H1 (cell line): ENCODE measurements around the gene ADARB2. TPM values are rescaled to one million over a fixed set of nuclear protein-coding genes. Genes with fewer than 3 reads are reported as not detected.

Experiments used
- CTCF ChIA-PET: fragments of 300-600 bp; sonication (Branson Sonifier 250); formaldehyde crosslinking; loops from one replicate; lab custom pipeline; 2021; ENCODE audit not compliant: partially characterized antibody; lab: Charles Lee
- POLR2A ChIA-PET: fragments of 300-600 bp; sonication (Branson Sonifier 250); formaldehyde crosslinking; loops from one replicate; lab custom pipeline; 2021; ENCODE audit warnings: inconsistent platforms; ENCODE audit not compliant: partially characterized antibody; lab: Charles Lee
- DNase-seq, 2 experiments: peaks; one replicate each; pipeline versions ENCODE4 v3.0.0 to v3.0.0-alpha.2; 2010 to 2022; ENCODE audit warnings: low spot score in 2 of 2, low read depth in 1 of 2, mixed read lengths in 1 of 2
- FAIRE-seq: peaks from 2 replicates; lab custom pipeline; 2011; peaks lifted over from hg19 to GRCh38; lab: Jason Lieb, UNC
- H2AFZ ChIP-seq: 2 replicates; pipeline ENCODE4 v1.8.1; 2012; ENCODE audit warnings: low read length, inconsistent platforms
- H2AK5ac ChIP-seq: 2 replicates; pipeline ENCODE4 v1.6.1; 2013; ENCODE audit warnings: low read depth, low read length
- H2BK120ac ChIP-seq: replicated peaks from 2 replicates; pipeline ENCODE3; 2013; ENCODE audit warnings: low read depth, low read length, inconsistent platforms
- H2BK12ac ChIP-seq: 2 replicates; pipeline ENCODE4 v1.6.1; 2013; ENCODE audit warnings: low read depth, low read length
- H2BK15ac ChIP-seq: 2 replicates; pipeline ENCODE4 v1.6.1; 2013; ENCODE audit warnings: low read length
- H2BK20ac ChIP-seq: 2 replicates; pipeline ENCODE4 v1.6.1; 2013; ENCODE audit warnings: low read length
- H2BK5ac ChIP-seq: 2 replicates; pipeline ENCODE4 v1.6.1; 2013; ENCODE audit warnings: low read depth, low read length
- H3K14ac ChIP-seq: 2 replicates; pipeline ENCODE4 v1.6.1; 2013; ENCODE audit warnings: inconsistent platforms; ENCODE audit not compliant: insufficient read length
- H3K18ac ChIP-seq: 2 replicates; pipeline ENCODE4 v1.6.1; 2013; ENCODE audit warnings: low read length; ENCODE audit errors: extremely low read depth
- H3K23ac ChIP-seq: 2 replicates; pipeline ENCODE4 v1.6.1; 2013; ENCODE audit warnings: inconsistent platforms; ENCODE audit not compliant: insufficient read length
- H3K23me2 ChIP-seq: 2 replicates; pipeline ENCODE4 v1.6.1; 2013; ENCODE audit warnings: low read depth, low read length
- H3K27ac ChIP-seq: 2 replicates; pipeline ENCODE4 v1.6.1; 2011; ENCODE audit warnings: low read depth, low read length, inconsistent platforms
- H3K27me3 ChIP-seq, 4 experiments: replicated peaks in 1 of 4; 1 replicate in 1 of 4; 2 replicates in 3 of 4; pipeline versions ENCODE4 v1.6.1 to v1.8.1; 2011 to 2013; ENCODE audit warnings: low read length in 3 of 4, mild to moderate bottlenecking in 3 of 4, inconsistent platforms in 2 of 4, mixed read lengths in 2 of 4, moderate library complexity in 1 of 4; ENCODE audit not compliant: control insufficient read depth in 3 of 4, insufficient read depth in 3 of 4; ENCODE audit errors: extremely low read depth in 1 of 4
- H3K36me3 ChIP-seq, 4 experiments: 2 replicates each; pipeline versions ENCODE4 v1.6.1 to v1.8.1; 2011 to 2013; ENCODE audit warnings: mild to moderate bottlenecking in 4 of 4, low read length in 3 of 4, moderate library complexity in 2 of 4, control low read depth in 1 of 4, inconsistent platforms in 1 of 4; ENCODE audit not compliant: insufficient read depth in 4 of 4, control insufficient read depth in 2 of 4
- H3K4ac ChIP-seq: replicated peaks from 2 replicates; pipeline ENCODE3; 2013; ENCODE audit warnings: low read length, low read depth, mixed read lengths, inconsistent platforms; ENCODE audit not compliant: insufficient read length
- H3K4me1 ChIP-seq, 4 experiments: replicated peaks in 1 of 4; 1 replicate in 1 of 4; 2 replicates in 3 of 4; pipeline versions ENCODE4 v1.6.1 to v1.8.1; 2011 to 2013; ENCODE audit warnings: low read length in 3 of 4, inconsistent platforms in 2 of 4, mixed read lengths in 1 of 4; ENCODE audit not compliant: insufficient read depth in 4 of 4, control insufficient read depth in 3 of 4
- H3K4me2 ChIP-seq, 2 experiments: 2 replicates each; pipeline versions ENCODE4 v1.6.1 to v1.8.1; 2011 to 2013; ENCODE audit warnings: low read depth in 2 of 2, low read length in 2 of 2, control low read depth in 1 of 2, inconsistent platforms in 1 of 2, mild to moderate bottlenecking in 1 of 2; ENCODE audit not compliant: insufficient read depth in 1 of 2
- H3K4me3 ChIP-seq, 4 experiments: fragments of 200-600, 300-600 bp in 1 of 4; sonication (generic), shearing (Covaris generic), sonication (Bioruptor Twin) in 1 of 4; 2 replicates each; pipeline versions ENCODE4 v1.5.1 to v1.8.1; 2011 to 2016; ENCODE audit warnings: low read length in 4 of 4, low read depth in 3 of 4, control low read depth in 2 of 4, inconsistent platforms in 2 of 4, mild to moderate bottlenecking in 2 of 4, mixed read lengths in 1 of 4, moderate library complexity in 1 of 4; ENCODE audit not compliant: insufficient read depth in 2 of 4; ENCODE audit errors: extremely low read depth in 1 of 4
- H3K56ac ChIP-seq: replicated peaks from 2 replicates; pipeline ENCODE3; 2013; ENCODE audit warnings: low read depth, mild to moderate bottlenecking, mixed read lengths, low read length, inconsistent platforms; ENCODE audit not compliant: insufficient read length
- H3K79me1 ChIP-seq: 2 replicates; pipeline ENCODE4 v1.6.1; 2013; ENCODE audit warnings: low read depth, low read length, control low read depth
- H3K79me2 ChIP-seq, 2 experiments: 2 replicates each; pipeline versions ENCODE4 v1.6.1 to v1.8.1; 2012 to 2013; ENCODE audit warnings: low read length in 2 of 2, mild to moderate bottlenecking in 2 of 2, inconsistent platforms in 1 of 2; ENCODE audit not compliant: insufficient read depth in 2 of 2, control insufficient read depth in 1 of 2
- H3K9ac ChIP-seq, 4 experiments: replicated peaks in 1 of 4; 1 replicate in 1 of 4; 2 replicates in 3 of 4; pipeline versions ENCODE4 v1.6.1 to v1.8.1; 2011 to 2013; ENCODE audit warnings: low read depth in 3 of 4, low read length in 3 of 4, control low read depth in 2 of 4, mild to moderate bottlenecking in 2 of 4, moderate library complexity in 2 of 4, inconsistent platforms in 1 of 4; ENCODE audit errors: extremely low read depth in 1 of 4
- H3K9me3 ChIP-seq, 2 experiments: 2 replicates each; pipeline versions ENCODE4 v1.6.1 to v1.8.1; 2012 to 2013; ENCODE audit warnings: mild to moderate bottlenecking in 2 of 2, moderate library complexity in 2 of 2, control low read depth in 1 of 2, inconsistent platforms in 1 of 2, low read depth in 1 of 2, low read length in 1 of 2, mixed read lengths in 1 of 2; ENCODE audit not compliant: insufficient read depth in 2 of 2
- H4K20me1 ChIP-seq, 2 experiments: replicated peaks in 1 of 2; 2 replicates each; pipeline versions ENCODE3 to v1.8.1; 2011 to 2013; ENCODE audit warnings: inconsistent platforms in 2 of 2, low read length in 2 of 2, mild to moderate bottlenecking in 1 of 2; ENCODE audit not compliant: insufficient read depth in 2 of 2, control insufficient read depth in 1 of 2
- H4K5ac ChIP-seq: 2 replicates; pipeline ENCODE4 v1.6.1; 2013; ENCODE audit warnings: low read length, low read depth, mixed read lengths, inconsistent platforms; ENCODE audit not compliant: insufficient read length
- H4K8ac ChIP-seq: 2 replicates; pipeline ENCODE4 v1.8.0; 2013; ENCODE audit warnings: mild to moderate bottlenecking, moderate library complexity, low read length, inconsistent platforms; ENCODE audit not compliant: insufficient read depth; ENCODE audit errors: extremely low read depth
- H4K91ac ChIP-seq: replicated peaks from 2 replicates; pipeline ENCODE3; 2013; ENCODE audit warnings: low read length, mixed read lengths, inconsistent platforms; ENCODE audit not compliant: insufficient read length
- ATF3 ChIP-seq: IDR thresholded peaks from 2 replicates; pipeline ENCODE4 v1.6.1; 2011; ENCODE audit warnings: low read depth, mild to moderate bottlenecking, low read length; ENCODE audit not compliant: insufficient read depth
- BACH1 ChIP-seq: IDR thresholded peaks from 2 replicates; pipeline ENCODE4 v1.6.1; 2012; ENCODE audit warnings: low read length, improper control_type of control experiment
- CHD1 ChIP-seq: IDR thresholded peaks from 2 replicates; pipeline ENCODE4 v1.6.1; 2012; ENCODE audit warnings: low read depth, low read length, improper control_type of control experiment
- CREB1 ChIP-seq: IDR thresholded peaks from 2 replicates; pipeline ENCODE4 v1.6.1; 2012; ENCODE audit warnings: inconsistent platforms
- EGR1 ChIP-seq: IDR thresholded peaks from 2 replicates; pipeline ENCODE4 v1.6.1; 2011; ENCODE audit warnings: low read depth, low read length, borderline replicate concordance
- KDM4A ChIP-seq: IDR thresholded peaks from one replicate; pipeline ENCODE4 v1.7.1; 2012; ENCODE audit warnings: low read depth, mild to moderate bottlenecking, moderate library complexity, low read length, inconsistent platforms; ENCODE audit not compliant: severe bottlenecking
- RFX5 ChIP-seq: IDR thresholded peaks from 2 replicates; pipeline ENCODE4 v1.6.1; 2011; ENCODE audit warnings: low read depth, low read length, improper control_type of control experiment, borderline replicate concordance
- SIX5 ChIP-seq: IDR thresholded peaks from 2 replicates; pipeline ENCODE4 v1.6.1; 2011; ENCODE audit warnings: mild to moderate bottlenecking, low read depth, low read length
- SP1 ChIP-seq: IDR thresholded peaks from 2 replicates; pipeline ENCODE4 v1.6.1; 2011; ENCODE audit warnings: low read depth, low read length
- WGBS, 2 experiments: shearing (Covaris generic) in 1 of 2; methylation state at CpG; one replicate each; pipeline versions ENCODE4 v1.1.6 to v1.1.7; 2013 to 2015; ENCODE audit warnings: low lambda C conversion rate in 2 of 2, mixed read lengths in 2 of 2, inconsistent platforms in 1 of 2, low coverage in 1 of 2, missing lambda C conversion rate in 1 of 2; ENCODE audit not compliant: insufficient replicate concordance in 2 of 2, insufficient coverage in 1 of 2, insufficient read length in 1 of 2; ENCODE audit errors: extremely low coverage in 1 of 2, missing lambda C conversion rate in 1 of 2; 5-methylcytosine and 5-hydroxymethylcytosine counted together
- polyA plus RNA-seq, 7 experiments: library from polyadenylated mRNA; depleted of rRNA in 3 of 7; stranded (reverse) in 5 of 7; unstranded in 2 of 7; fragments of >200 nt in 5 of 7; fragments of 200-250 nt in 2 of 7; gene quantifications; 1 replicate in 5 of 7; 2 replicates in 1 of 7; 4 replicates in 1 of 7; pipeline versions ENCODE4 v1.2.1 to v1.2.3, GENCODE V29; 2011 to 2013; ENCODE audit warnings: missing spikeins in 2 of 7, mixed read lengths in 2 of 7
- total RNA-seq: library from RNA; stranded (reverse); fragmentation: NEBNext Ultra II Directional; extraction: Animal tissue kit (Norgen Biotek cat#: 25700); gene quantifications from 2 replicates; pipeline ENCODE4 v1.2.1, GENCODE V29; 2021

Gene ADARB2
- total and polyA plus RNA-seq, 2 of the 8 experiments (the other 6 are each of a cell fraction or from before 2014, with no cell fraction given): 2.2 to 2.8 TPM

GRCh38 chr10:1395481-1396296 is 341.6 kb downstream of the ADARB2 start:
- no peak for FAIRE-seq

More at GRCh38 chr10:1395481-1396296, 341.6 kb downstream of the ADARB2 start:
- H2BK120ac ChIP-seq: no peak overlapping the region
- no peaks in the 10 kb centered on the region for H3K9me3 ChIP-seq
- no peak overlapping the region for H3K4me2 ChIP-seq
- no peak overlapping the region for H2BK20ac ChIP-seq
- no peaks in the 10 kb centered on the region for H3K79me1 ChIP-seq
- H3K4me3 ChIP-seq: no peak overlapping the region
- no peaks in the 10 kb centered on the region for H4K20me1 ChIP-seq
- no peak overlapping the region for H4K8ac ChIP-seq
- H2AFZ ChIP-seq: no peak overlapping the region
- DNase-seq: no peak
- H3K56ac ChIP-seq: no peak overlapping the region
- TF ChIP-seq CHD1 (no peak), EGR1 (no peak), ATF3 (no peak), CREB1 (no peak), SP1 (no peak), RFX5 (no peak), SIX5 (no peak), KDM4A (no peak), BACH1 (no peak)
- ChIA-PET CTCF (interaction anchor here (0.6 to 2.7 kb wide), 10 partner anchors 8 to 343 kb away, joined by 3 to 10 read pairs (median 3); no protein-coding TSS in a partner anchor), POLR2A (interaction anchor here (0.6 kb wide), 1 partner anchor 183 kb away, joined by 3 read pairs; no protein-coding TSS in a partner anchor)
- H3K36me3 ChIP-seq: no peaks in the 10 kb centered on the region
- H3K79me2 ChIP-seq: no peaks in the 10 kb centered on the region
- H3K23me2 ChIP-seq: no peaks in the 10 kb centered on the region
- no peak overlapping the region for H3K4ac ChIP-seq
- H3K23ac ChIP-seq: no peak overlapping the region
- H4K5ac ChIP-seq: no peak overlapping the region
- 91% methylated on average over 33 of the region's 33 CpGs; no CpG with 5 or more reads in 1 of the 2 experiments for WGBS, 2 experiments
- no peak overlapping the region for H2BK5ac ChIP-seq
- 0 out of 2 replicates have a peak overlapping the region, but pooled peaks have one; percentile 6 for H2AK5ac ChIP-seq
- H3K4me1 ChIP-seq: peaks cover 0 to 3% (median 0%) of the 10 kb centered on the region in 4 experiments; a peak in 1 of 7 replicates
- no peak overlapping the region for H2BK15ac ChIP-seq
- no peak overlapping the region for H4K91ac ChIP-seq
- H2BK12ac ChIP-seq: no peak overlapping the region
- H3K18ac ChIP-seq: no peak overlapping the region
- H3K9ac ChIP-seq: no peak overlapping the region
- no peaks in the 10 kb centered on the region; a peak in 3 of 7 replicates for H3K27me3 ChIP-seq
- no peak overlapping the region for H3K27ac ChIP-seq
- H3K14ac ChIP-seq: no peak overlapping the region
